Prostate gland (tissue), 2 donors: ENCODE data around the gene IKZF2.

Experiments
- POLR2A ChIP-seq: fragments of 450-650 bp; IDR thresholded peaks from one replicate; pipeline ENCODE4 v1.6.1; 2016; ENCODE audit warnings: antibody characterized with exemption, mild to moderate bottlenecking
- TF ChIP-seq, protein P1 (sequence below), 4 experiments: fragments of 200-600 bp in 2 of 4; fragments of 450-650 bp in 2 of 4; sonication (generic) in 2 of 4; IDR thresholded peaks; 1 replicate in 3 of 4; 2 replicates in 1 of 4; pipeline ENCODE4 v1.5.1; 2016 to 2019; ENCODE audit warnings: antibody characterized with exemption in 4 of 4, mild to moderate bottlenecking in 2 of 4, moderate library complexity in 2 of 4

DNA sequence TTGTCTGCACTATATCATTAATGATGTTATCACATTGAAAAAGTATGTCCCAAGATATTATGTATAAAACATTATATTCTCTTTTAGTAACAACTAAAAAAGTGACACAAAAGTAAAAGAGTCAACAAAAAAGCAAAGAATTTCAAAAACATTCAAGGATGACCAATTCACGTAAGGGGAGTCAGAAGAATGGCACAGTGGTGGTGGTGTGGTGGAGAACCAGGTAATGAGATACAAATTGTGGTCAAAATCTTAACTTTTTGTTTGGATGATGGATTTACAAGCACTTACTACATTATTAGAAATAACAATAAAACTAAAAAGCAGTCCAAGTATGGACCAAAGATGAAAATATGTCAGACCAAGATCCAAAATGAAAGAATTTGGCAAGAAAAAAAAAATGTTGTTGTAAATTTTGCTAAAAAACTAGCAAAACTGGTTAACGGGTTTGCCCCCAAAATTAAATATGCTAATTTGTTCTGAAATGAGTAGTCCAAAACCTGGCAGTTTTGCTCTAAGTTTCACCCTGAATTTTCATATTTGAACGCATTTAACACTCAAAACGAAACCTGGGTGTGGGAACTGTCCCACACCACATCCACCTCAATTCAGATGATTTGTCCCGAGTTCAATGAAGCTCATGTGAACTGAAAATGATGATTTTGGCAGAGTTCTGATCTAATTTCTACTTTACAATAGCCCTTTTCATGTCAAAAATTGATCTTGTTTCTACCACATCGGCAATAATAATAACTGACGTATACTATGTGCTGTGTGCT, 135.8 kb downstream of the IKZF2 start:
- TF ChIP-seq, protein P1, sequence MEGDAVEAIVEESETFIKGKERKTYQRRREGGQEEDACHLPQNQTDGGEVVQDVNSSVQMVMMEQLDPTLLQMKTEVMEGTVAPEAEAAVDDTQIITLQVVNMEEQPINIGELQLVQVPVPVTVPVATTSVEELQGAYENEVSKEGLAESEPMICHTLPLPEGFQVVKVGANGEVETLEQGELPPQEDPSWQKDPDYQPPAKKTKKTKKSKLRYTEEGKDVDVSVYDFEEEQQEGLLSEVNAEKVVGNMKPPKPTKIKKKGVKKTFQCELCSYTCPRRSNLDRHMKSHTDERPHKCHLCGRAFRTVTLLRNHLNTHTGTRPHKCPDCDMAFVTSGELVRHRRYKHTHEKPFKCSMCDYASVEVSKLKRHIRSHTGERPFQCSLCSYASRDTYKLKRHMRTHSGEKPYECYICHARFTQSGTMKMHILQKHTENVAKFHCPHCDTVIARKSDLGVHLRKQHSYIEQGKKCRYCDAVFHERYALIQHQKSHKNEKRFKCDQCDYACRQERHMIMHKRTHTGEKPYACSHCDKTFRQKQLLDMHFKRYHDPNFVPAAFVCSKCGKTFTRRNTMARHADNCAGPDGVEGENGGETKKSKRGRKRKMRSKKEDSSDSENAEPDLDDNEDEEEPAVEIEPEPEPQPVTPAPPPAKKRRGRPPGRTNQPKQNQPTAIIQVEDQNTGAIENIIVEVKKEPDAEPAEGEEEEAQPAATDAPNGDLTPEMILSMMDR (IDR thresholded peaks at IDR 0.05): no peak
- TF ChIP-seq POLR2A: no peak
